MM.1S (cell line): ENCODE data around the gene CPAMD8.

ENCODE experiments used
- EZH2phosphoT487 ChIP-seq: fragments of 300-600 bp; sonication (generic); IDR thresholded peaks from 2 replicates; pipeline ENCODE4 v1.6.1; 2018; ENCODE audit warnings: antibody characterized with exemption, low read length
- TF ChIP-seq, protein P1 (sequence below): fragments of 300-600 bp; sonication (generic); IDR thresholded peaks from 2 replicates; pipeline ENCODE4 v1.5.1; 2016; ENCODE audit warnings: antibody characterized with exemption, low read length, mixed read lengths

- TF ChIP-seq, protein P1, sequence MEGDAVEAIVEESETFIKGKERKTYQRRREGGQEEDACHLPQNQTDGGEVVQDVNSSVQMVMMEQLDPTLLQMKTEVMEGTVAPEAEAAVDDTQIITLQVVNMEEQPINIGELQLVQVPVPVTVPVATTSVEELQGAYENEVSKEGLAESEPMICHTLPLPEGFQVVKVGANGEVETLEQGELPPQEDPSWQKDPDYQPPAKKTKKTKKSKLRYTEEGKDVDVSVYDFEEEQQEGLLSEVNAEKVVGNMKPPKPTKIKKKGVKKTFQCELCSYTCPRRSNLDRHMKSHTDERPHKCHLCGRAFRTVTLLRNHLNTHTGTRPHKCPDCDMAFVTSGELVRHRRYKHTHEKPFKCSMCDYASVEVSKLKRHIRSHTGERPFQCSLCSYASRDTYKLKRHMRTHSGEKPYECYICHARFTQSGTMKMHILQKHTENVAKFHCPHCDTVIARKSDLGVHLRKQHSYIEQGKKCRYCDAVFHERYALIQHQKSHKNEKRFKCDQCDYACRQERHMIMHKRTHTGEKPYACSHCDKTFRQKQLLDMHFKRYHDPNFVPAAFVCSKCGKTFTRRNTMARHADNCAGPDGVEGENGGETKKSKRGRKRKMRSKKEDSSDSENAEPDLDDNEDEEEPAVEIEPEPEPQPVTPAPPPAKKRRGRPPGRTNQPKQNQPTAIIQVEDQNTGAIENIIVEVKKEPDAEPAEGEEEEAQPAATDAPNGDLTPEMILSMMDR = no peak
- TF ChIP-seq EZH2phosphoT487 = no peak
Measured at GRCh38 chr19:16931306-16931705, 95.3 kb downstream of the CPAMD8 start.
